ENCODE results near the gene BSDC1. TPM values are rescaled to one million over a fixed set of nuclear protein-coding genes. Genes with fewer than 3 reads are reported as not detected.
"Not testable (repeated sequence)": the region's sequence is repeated elsewhere in the genome, so short reads cannot be mapped to it uniquely, and the experiment has no call there.

BSDC1 gene, protein sequence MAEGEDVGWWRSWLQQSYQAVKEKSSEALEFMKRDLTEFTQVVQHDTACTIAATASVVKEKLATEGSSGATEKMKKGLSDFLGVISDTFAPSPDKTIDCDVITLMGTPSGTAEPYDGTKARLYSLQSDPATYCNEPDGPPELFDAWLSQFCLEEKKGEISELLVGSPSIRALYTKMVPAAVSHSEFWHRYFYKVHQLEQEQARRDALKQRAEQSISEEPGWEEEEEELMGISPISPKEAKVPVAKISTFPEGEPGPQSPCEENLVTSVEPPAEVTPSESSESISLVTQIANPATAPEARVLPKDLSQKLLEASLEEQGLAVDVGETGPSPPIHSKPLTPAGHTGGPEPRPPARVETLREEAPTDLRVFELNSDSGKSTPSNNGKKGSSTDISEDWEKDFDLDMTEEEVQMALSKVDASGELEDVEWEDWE
- 10 to 100 TPM; 37.3 to 38.5 TPM for total RNA-seq

DNA sequence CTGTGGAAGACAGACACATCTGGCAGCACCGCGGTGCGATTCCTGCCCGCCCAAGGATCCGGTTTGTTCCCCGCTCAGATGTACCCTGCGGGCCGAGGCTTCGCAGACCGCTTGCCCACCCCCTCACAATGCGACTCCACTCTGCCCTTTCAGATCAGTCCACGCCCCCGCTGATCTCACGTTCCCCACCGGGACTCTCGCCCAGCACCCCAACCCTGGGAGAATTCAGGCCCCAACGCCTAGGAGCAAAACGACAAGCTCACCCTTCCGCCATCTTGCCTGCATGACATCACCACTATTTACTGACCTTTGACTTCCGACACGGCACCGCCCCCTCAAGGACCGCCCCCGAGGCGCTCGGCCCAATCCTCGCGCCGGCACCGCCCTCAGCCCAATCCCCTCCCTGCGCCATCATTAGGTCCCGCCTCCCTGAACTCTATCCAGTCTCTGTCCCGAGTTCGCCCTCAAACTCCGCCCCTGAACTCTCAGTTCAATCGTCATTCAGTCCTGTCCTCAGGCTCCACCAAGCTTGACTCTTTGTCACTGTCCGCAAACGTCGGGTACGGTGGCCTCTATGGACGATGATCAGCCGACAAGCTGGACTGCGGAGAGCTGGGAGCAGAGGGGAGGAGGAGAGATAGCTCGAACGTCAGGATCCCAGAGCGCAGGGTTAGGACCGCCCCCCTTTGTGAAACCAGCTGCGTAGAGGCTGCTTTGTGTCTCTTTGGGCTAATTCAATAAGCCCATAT, at the start of gene BSDC1:
BSDC1 (minus strand) TSS at position 301 of the 749 bp plus-strand sequence; CDS start at position 274, 27 bp downstream.
- Mint-ChIP-seq H3K4me1 (ENCODE audit: low read depth) (peaks cover 25% of the 10 kb centered on the region), H3K4me3 (peak within 1 kb of the TSS; percentile 91), H3K27me3 (ENCODE audit: low read depth) (peaks cover 4% of the 10 kb centered on the region), H3K36me3 (ENCODE audit: low read depth) (peaks cover 2% of the 10 kb centered on the region), H3K9me3 (ENCODE audit: insufficient read depth) (no peaks in the 10 kb centered on the region), H3K27ac (peak within 1 kb of the TSS; percentile 93)
- CTCF ChIA-PET: interaction anchor here (0.9 to 2.5 kb wide), 8 partner anchors 8 to 286 kb away, joined by 3 to 13 read pairs (median 6); partner anchors contain the start of genes KPNA6, MARCKSL1 and TXLNA
- DNase-seq (peak; percentile 99), ATAC-seq (peak; percentile 99)
- POLR2A ChIA-PET: interaction anchor here (0.6 to 2.0 kb wide), 15 partner anchors 10 to 321 kb away, joined by 3 to 15 read pairs (median 4); partner anchors contain the start of genes CCDC28B, IQCC, KPNA6 and MARCKSL1

DNA sequence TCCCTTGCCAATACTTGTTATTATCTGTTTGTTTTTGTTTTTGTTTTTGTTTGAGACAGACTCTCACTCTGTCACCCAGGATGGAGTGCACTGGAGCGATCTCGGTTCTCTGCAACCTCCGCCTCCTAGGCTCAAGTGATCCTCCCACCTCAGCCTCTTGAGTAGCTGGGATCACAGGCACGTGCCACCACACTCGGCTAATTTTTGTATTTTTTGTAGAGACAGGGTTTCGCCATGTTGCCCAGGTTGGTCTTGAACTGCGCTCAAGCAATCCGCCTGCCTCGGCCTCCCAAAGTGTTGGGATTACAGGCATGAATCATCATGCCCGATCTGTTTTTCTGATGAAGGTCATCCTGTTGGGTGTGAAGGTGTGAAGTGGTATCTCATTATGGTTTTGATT, 47.2 kb upstream of the BSDC1 start:
- H3K4me1 Mint-ChIP-seq (ENCODE audit: low read depth); CTCF ChIA-PET; POLR2A ChIA-PET; DNase-seq; H3K27ac Mint-ChIP-seq; H3K9me3 Mint-ChIP-seq (ENCODE audit: insufficient read depth); H3K4me3 Mint-ChIP-seq; H3K36me3 Mint-ChIP-seq (ENCODE audit: low read depth); ATAC-seq: not testable (repeated sequence)
- peaks cover 23% of the 10 kb centered on the region for H3K27me3 Mint-ChIP-seq (ENCODE audit: low read depth)

DNA sequence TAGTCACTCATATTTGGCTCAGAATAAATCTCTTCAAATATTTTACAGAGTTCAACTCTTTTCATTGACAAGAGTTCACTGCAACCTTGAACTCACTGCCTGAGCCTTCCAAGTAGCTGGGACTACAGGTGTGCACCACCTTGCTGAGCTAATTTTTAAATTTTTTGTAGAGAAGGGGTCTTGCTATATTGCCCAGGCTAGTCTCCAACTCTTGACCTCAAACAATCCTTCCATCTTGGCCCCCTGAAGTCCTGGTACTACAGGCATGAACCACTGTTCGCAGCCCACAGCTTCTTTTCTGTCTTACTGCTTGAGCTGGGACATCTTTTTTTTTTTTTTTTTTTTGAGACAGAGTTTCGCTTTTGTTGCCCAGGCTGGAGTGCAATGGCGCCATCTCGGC, 44.5 kb upstream of the BSDC1 start:
- POLR2A ChIA-PET; H3K4me1 Mint-ChIP-seq (ENCODE audit: low read depth); H3K36me3 Mint-ChIP-seq (ENCODE audit: low read depth); ATAC-seq; H3K4me3 Mint-ChIP-seq; H3K27ac Mint-ChIP-seq; DNase-seq; H3K9me3 Mint-ChIP-seq (ENCODE audit: insufficient read depth): not testable (repeated sequence)
- CTCF ChIA-PET: interaction anchor here (0.7 kb wide), 1 partner anchor 1287 kb away, joined by 3 read pairs; no protein-coding TSS in a partner anchor
- H3K27me3 Mint-ChIP-seq (ENCODE audit: low read depth): peaks cover 23% of the 10 kb centered on the region

DNA sequence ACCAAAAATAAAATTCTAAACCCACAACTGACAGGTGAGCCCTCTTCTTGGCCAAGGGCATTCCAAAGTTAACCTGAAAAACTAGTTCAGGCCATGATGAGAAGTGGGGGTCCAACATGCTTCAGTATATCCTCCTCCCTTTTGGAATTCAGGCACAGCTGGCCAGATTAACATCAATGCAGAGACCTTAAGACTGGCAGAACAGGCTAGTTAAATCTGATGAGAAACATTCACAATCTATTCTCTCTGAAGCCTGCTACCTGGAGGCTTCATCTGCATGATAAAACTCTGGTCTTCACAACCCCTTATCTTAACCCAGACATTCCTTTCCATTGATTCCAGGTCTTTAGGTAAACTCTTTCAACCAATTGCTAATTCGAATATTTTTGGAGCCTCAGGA, 43.9 kb upstream of the BSDC1 start:
- H3K4me3 Mint-ChIP-seq: no peak overlapping the region
- no peaks in the 10 kb centered on the region for H3K4me1 Mint-ChIP-seq (ENCODE audit: low read depth)
- H3K36me3 Mint-ChIP-seq (ENCODE audit: low read depth): no peaks in the 10 kb centered on the region
- H3K27ac Mint-ChIP-seq: no peak overlapping the region
- peaks cover 25% of the 10 kb centered on the region for H3K27me3 Mint-ChIP-seq (ENCODE audit: low read depth)
- ATAC-seq: no peak
- ChIA-PET POLR2A (no interaction called here), CTCF (interaction anchor here (0.7 kb wide), 1 partner anchor 1286 kb away, joined by 3 read pairs; no protein-coding TSS in a partner anchor)
- H3K9me3 Mint-ChIP-seq (ENCODE audit: insufficient read depth): no peaks in the 10 kb centered on the region
- DNase-seq: no peak

DNA sequence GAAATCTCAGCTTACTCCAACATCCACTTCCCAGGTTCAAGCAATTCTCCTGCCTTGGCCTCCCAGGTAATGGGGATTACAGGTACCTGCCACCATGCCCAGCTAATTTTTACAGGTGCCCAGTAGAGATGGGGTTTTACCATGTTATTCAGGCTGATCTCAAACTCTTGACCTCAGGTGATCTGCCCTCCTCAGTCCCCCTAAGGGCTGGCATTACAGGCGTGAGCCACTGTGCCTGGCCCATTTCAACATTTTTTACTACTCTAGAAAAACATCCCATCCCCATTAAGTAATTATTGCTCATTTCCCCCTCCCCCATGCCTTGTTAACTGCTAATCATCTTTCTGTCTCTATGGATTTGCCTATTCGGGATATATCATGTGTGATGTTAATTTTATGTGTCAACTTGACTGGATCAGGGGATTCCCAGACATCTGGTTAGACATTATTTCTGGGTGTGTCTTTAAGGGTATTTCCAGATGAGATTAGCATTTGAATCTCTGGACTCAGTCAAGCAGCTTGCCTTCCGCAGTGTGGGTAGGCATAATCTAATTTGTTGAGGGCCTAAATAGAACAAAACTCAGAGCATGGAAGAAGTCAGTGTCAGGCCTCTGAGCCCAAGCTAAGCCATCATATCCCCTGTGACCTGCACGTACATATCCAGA, 37.6 kb upstream of the BSDC1 start:
- H3K36me3 Mint-ChIP-seq (ENCODE audit: low read depth): no peaks in the 10 kb centered on the region
- H3K9me3 Mint-ChIP-seq (ENCODE audit: insufficient read depth): no peaks in the 10 kb centered on the region
- H3K4me1 Mint-ChIP-seq (ENCODE audit: low read depth): no peaks in the 10 kb centered on the region
- no peak overlapping the region for H3K27ac Mint-ChIP-seq
- no peak overlapping the region for H3K4me3 Mint-ChIP-seq
- ChIA-PET CTCF (no interaction called here), POLR2A (no interaction called here)
- ATAC-seq: no peak
- H3K27me3 Mint-ChIP-seq (ENCODE audit: low read depth): peaks cover 40% of the 10 kb centered on the region
- DNase-seq: no peak

DNA sequence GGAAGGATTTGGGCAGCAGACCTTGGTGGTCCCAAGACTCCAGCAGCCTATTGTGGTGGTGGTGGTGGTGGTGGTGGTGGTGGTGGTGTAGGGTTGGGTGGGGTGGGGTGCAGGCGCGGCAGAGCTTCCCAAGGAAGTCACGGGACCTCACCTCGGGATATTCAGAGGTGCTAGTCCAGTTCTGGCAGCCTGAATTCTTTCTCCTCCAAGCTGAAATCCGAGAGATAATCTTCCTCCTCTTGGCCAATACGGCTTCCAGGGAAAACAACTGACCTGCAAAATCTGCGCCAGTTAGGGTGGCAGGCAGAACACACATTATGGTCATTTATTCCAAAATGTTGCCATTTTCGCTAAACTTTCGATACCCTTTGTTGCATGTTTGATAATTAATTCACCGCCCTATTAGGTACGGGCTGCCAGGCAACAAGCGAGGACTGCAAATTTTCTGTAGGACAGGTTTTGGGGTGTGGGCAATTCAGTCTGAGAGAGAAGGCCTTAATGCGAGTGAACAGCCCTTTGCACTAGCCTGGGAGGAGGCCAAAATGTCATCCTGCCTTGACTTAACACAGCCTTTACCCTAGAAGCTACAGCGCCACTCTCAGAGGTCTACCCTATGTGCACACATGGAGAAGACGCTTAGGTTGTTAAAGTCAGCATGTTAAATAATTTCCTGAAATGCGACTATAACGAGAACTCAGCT, 33.2 kb upstream of the BSDC1 start:
- H3K27ac Mint-ChIP-seq: no peak overlapping the region
- no peaks in the 10 kb centered on the region for H3K9me3 Mint-ChIP-seq (ENCODE audit: insufficient read depth)
- H3K4me3 Mint-ChIP-seq: no peak overlapping the region
- H3K27me3 Mint-ChIP-seq (ENCODE audit: low read depth): peaks cover 47% of the 10 kb centered on the region
- H3K36me3 Mint-ChIP-seq (ENCODE audit: low read depth): no peaks in the 10 kb centered on the region
- ChIA-PET POLR2A (no interaction called here), CTCF (no interaction called here)
- DNase-seq: no peak
- no peak for ATAC-seq
- peaks cover 3% of the 10 kb centered on the region for H3K4me1 Mint-ChIP-seq (ENCODE audit: low read depth)

DNA sequence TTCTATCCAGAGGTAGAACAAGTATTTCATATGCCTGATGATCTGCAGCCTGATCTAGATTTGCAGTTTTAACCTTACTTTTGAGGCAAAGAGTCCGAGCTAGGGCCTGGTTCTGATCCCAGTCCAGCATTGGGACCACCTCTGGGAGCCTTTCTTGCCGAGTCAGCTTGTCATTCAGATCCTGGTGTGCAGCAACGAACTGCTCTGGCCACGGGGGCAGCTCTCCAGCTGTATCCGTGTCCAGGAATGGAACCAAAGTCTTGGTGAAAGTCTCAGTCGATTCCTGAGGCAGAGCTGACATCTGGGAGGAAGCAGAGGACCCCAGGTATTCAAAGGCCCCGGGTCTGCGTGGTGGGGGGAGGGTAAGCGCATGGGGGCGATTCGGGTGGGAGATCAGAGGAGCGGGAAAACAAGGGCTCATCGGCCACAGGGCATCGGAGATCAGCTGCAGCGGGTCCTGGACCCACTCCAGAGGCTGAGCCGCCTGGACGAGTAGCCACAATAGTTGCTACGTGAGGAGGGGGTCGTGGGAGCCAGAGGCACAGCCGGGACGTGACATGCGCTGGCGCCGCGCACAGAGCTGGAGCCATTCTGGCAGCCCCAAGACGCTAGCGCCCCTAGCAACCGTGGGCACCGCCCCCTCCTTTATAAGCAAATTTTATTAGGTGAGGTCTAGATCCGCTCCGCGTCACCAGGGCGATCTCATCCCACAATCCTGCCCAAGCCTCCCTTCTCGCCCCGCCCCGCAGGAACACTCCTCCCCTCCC, 32.4 kb upstream of the BSDC1 start:
- DNase-seq (no peak), ATAC-seq (no peak)
- Mint-ChIP-seq H3K9me3 (ENCODE audit: insufficient read depth) (no peaks in the 10 kb centered on the region), H3K4me1 (ENCODE audit: low read depth) (peaks cover 3% of the 10 kb centered on the region), H3K27me3 (ENCODE audit: low read depth) (peaks cover 43% of the 10 kb centered on the region), H3K4me3 (no peak overlapping the region), H3K27ac (no peak overlapping the region), H3K36me3 (ENCODE audit: low read depth) (no peaks in the 10 kb centered on the region)
- POLR2A ChIA-PET: no interaction called here
- CTCF ChIA-PET: interaction anchor here (1.6 kb wide), 1 partner anchor 25 kb away, joined by 4 read pairs; no protein-coding TSS in a partner anchor

DNA sequence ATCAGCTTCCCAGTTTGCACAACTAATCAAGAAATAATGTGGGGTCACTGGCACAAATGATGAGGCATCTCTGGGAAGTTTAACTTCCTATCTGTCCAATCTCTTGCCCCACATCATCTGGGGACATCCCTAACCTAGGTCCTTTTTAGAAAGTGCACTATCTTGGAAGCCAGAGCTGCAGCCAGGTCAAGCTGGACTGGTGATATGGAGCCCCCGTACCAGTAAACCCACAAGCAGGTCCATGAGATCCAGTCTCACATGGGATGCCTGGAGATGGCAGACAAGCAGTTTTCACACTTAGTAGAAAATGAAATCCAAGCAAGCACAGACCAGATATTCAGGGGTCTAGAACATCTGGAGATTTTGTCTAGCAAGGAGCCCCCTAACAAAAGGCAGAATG, 27.5 kb upstream of the BSDC1 start:
- ChIA-PET CTCF (no interaction called here), POLR2A (no interaction called here)
- no peaks in the 10 kb centered on the region for H3K36me3 Mint-ChIP-seq (ENCODE audit: low read depth)
- DNase-seq: no peak
- no peak overlapping the region for H3K4me3 Mint-ChIP-seq
- H3K27ac Mint-ChIP-seq: no peak overlapping the region
- H3K27me3 Mint-ChIP-seq (ENCODE audit: low read depth): peaks cover 32% of the 10 kb centered on the region
- H3K4me1 Mint-ChIP-seq (ENCODE audit: low read depth): peaks cover 3% of the 10 kb centered on the region
- H3K9me3 Mint-ChIP-seq (ENCODE audit: insufficient read depth): no peaks in the 10 kb centered on the region
- no peak for ATAC-seq

DNA sequence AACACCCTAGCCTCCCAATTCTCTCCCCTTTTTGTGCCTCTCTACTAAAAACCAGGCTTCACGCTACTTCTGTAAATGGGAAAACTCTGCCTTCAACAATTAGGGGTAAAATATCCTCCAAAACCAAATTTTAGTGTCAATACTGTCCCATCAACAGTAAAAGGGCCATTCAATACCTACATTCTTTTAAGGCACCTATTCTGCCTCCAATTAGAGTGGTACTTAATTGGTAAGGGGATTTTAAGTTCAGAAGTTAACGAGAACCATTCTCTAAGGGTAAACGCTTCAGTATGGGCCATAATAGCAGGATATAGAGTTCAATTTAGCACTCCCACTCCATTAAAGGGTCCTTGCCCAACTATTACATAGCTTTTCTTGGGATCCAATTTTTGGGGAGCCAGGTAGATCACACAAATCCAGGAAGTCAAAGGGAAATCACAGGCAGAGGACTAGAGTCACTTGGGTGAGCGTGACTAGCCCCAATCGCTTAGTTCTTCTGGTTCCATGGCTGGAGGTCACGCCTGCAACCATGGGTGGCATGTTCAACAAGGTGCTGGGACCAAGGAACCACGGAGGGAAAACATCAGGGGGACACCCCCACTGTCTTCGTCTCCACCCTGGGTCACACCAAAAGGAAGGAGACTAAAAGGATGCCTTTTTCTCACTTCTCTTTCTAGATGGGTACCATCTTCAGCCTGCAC, 20.1 kb upstream of the BSDC1 start:
- ChIA-PET POLR2A (no interaction called here), CTCF (interaction anchor here (1.3 to 4.6 kb wide), 5 partner anchors 9 to 199 kb away, joined by 4 to 40 read pairs (median 8); no protein-coding TSS in a partner anchor)
- H3K9me3 Mint-ChIP-seq (ENCODE audit: insufficient read depth): no peaks in the 10 kb centered on the region
- no peak overlapping the region for H3K27ac Mint-ChIP-seq
- no peaks in the 10 kb centered on the region for H3K36me3 Mint-ChIP-seq (ENCODE audit: low read depth)
- peaks cover 3% of the 10 kb centered on the region for H3K4me1 Mint-ChIP-seq (ENCODE audit: low read depth)
- H3K27me3 Mint-ChIP-seq (ENCODE audit: low read depth): peaks cover 30% of the 10 kb centered on the region
- H3K4me3 Mint-ChIP-seq: no peak overlapping the region
- DNase-seq (no peak), ATAC-seq (no peak)

DNA sequence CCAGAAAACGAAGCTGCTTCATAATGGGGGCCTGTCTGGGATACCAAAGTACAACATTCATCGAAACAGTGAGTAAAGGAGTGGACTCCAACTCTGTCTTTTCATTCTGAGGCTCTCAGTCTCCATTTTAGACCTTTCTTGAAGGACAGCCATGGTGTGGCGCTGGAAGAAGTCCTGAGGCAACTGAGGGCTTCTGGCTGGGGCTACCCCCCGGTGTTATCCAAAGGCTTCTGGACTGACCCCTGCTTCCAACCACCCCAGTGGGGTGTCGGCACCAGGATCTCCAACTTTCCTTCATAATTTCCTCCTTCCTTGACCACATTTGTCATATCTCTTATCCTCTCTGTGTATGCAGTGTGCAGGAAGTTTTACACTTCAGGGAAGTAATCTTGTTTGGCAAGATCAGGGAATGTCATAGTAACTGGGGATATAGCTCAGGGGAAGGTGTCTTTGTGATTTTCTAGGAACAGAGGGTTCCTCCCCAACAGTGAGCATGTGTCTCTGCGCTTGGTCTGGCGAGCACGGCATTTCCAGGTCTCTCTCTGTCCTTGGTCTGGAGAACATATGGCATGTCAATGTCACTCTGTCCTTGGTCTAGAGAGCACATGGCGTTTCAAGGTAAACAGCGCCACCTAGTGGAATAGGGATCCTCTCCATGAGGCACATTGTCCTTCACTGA, 19.4 kb upstream of the BSDC1 start:
- no peaks in the 10 kb centered on the region for H3K36me3 Mint-ChIP-seq (ENCODE audit: low read depth)
- POLR2A ChIA-PET: no interaction called here
- H3K4me3 Mint-ChIP-seq: no peak overlapping the region
- peak; percentile 84 for ATAC-seq
- H3K4me1 Mint-ChIP-seq (ENCODE audit: low read depth): peaks cover 3% of the 10 kb centered on the region
- H3K27ac Mint-ChIP-seq: peak overlapping the region; percentile 0
- CTCF ChIA-PET: interaction anchor here (0.6 to 4.6 kb wide), 7 partner anchors 9 to 341 kb away, joined by 3 to 40 read pairs (median 3); partner anchors contain the start of gene TMEM39B
- peak; percentile 85 for DNase-seq
- no peaks in the 10 kb centered on the region for H3K9me3 Mint-ChIP-seq (ENCODE audit: insufficient read depth)
- H3K27me3 Mint-ChIP-seq (ENCODE audit: low read depth): peaks cover 32% of the 10 kb centered on the region
